T-cell (primary cell): ENCODE measurements around the gene ENTPD8. TPM values are rescaled to one million over a fixed set of nuclear protein-coding genes. Genes with fewer than 3 reads are reported as not detected.

Experiments
- ATAC-seq, 4 experiments: fragments of 200-7000 bp in 3 of 4; fragments of 150-1000 bp in 1 of 4; cut with Tn5 transposase; replicated peaks in 1 of 4; 1 replicate in 3 of 4; 2 replicates in 1 of 4; pipeline ENCODE4 v1.10.0; 2021; ENCODE audit warnings: moderate library complexity in 3 of 4, mild to moderate bottlenecking in 2 of 4, moderate number of reproducible peaks in 1 of 4
- CTCF ChIA-PET, 2 donors: fragments of 300-600 bp; sonication (Branson Sonifier 250); formaldehyde crosslinking; loops; one replicate each; lab custom pipeline; 2022; ENCODE audit warnings: antibody characterized with exemption in 2 of 2; lab: Charles Lee
- POLR2A ChIA-PET, 2 donors: fragments of 300-600 bp; sonication (Branson Sonifier 250); formaldehyde crosslinking; loops; one replicate each; lab custom pipeline; 2022; ENCODE audit warnings: antibody characterized with exemption in 2 of 2; lab: Charles Lee
- DNase-seq, 35 experiments: peaks; one replicate each; pipeline versions ENCODE4 v3.0.0 to v3.0.0-alpha.2; 2013 to 2023
- H3K27ac ChIP-seq: one replicate; pipeline ENCODE4 v1.5.1; 2013; ENCODE audit warnings: low read length
- H3K27me3 ChIP-seq, 2 experiments: replicated peaks in 1 of 2; 1 replicate in 1 of 2; 2 replicates in 1 of 2; pipeline versions ENCODE4 v1.6.1 to v1.7.0; 2013; ENCODE audit warnings: low read length in 1 of 2, mixed read lengths in 1 of 2; ENCODE audit not compliant: control insufficient read depth in 2 of 2, insufficient read depth in 2 of 2; ENCODE audit errors: extremely low read depth in 1 of 2
- H3K36me3 ChIP-seq, 2 donors: 1 replicate in 1 of 2; 2 replicates in 1 of 2; pipeline versions ENCODE4 v1.6.1 to v1.7.0; 2013; ENCODE audit warnings: low read length in 1 of 2; ENCODE audit not compliant: control insufficient read depth in 2 of 2, insufficient read depth in 1 of 2; ENCODE audit errors: extremely low read depth in 1 of 2
- H3K4me1 ChIP-seq, 2 experiments: 1 replicate in 1 of 2; 2 replicates in 1 of 2; pipeline versions ENCODE4 v1.6.1 to v1.7.0; 2013; ENCODE audit warnings: low read length in 2 of 2, mixed read lengths in 1 of 2; ENCODE audit not compliant: insufficient read depth in 2 of 2, control insufficient read depth in 1 of 2; ENCODE audit errors: extremely low read depth in 1 of 2
- H3K4me3 ChIP-seq, 2 donors: 1 replicate in 1 of 2; 2 replicates in 1 of 2; pipeline versions ENCODE4 v1.5.1 to v1.7.0; 2013; ENCODE audit warnings: mild to moderate bottlenecking in 2 of 2, low read length in 1 of 2, moderate library complexity in 1 of 2; ENCODE audit not compliant: control insufficient read depth in 1 of 2; ENCODE audit errors: extremely low read depth in 1 of 2
- H3K9me3 ChIP-seq: 2 replicates; pipeline ENCODE4 v1.7.0; 2013
- H3K27ac Mint-ChIP-seq, 2 donors: one replicate each; pipeline ENCODE4 v1.8.0; 2020 to 2021; ENCODE audit warnings: mild to moderate bottlenecking in 2 of 2, mixed read lengths in 2 of 2
- H3K27me3 Mint-ChIP-seq, 2 donors: one replicate each; pipeline ENCODE4 v1.8.0; 2021 to 2022; ENCODE audit warnings: mixed read lengths in 2 of 2
- H3K36me3 Mint-ChIP-seq: one replicate; pipeline ENCODE4 v1.8.0; 2021; ENCODE audit warnings: mixed read lengths
- H3K4me1 Mint-ChIP-seq, 3 donors: one replicate each; pipeline ENCODE4 v1.8.0; 2020 to 2022; ENCODE audit warnings: mixed read lengths in 3 of 3, mild to moderate bottlenecking in 1 of 3
- H3K4me3 Mint-ChIP-seq, 3 donors: one replicate each; pipeline ENCODE4 v1.8.0; 2020 to 2022; ENCODE audit warnings: mild to moderate bottlenecking in 3 of 3, mixed read lengths in 3 of 3, moderate library complexity in 3 of 3
- H3K9me3 Mint-ChIP-seq, 3 donors: one replicate each; pipeline ENCODE4 v1.8.0; 2020 to 2022; ENCODE audit warnings: mixed read lengths in 3 of 3
- WGBS: methylation state at CpG from one replicate; pipeline ENCODE4 v1.1.5; 2013; ENCODE audit warnings: missing lambda C conversion rate; ENCODE audit not compliant: insufficient coverage; 5-methylcytosine and 5-hydroxymethylcytosine counted together
- total RNA-seq, 35 experiments: library from RNA in 6 of 35; stranded (reverse) in 6 of 35; fragments of 120-200 nt in 1 of 35; gene quantifications; one replicate each; pipeline versions ENCODE4 v1.2.1 to v1.2.4 and lab custom pipeline; 2013 to 2026

The ENTPD8 gene
- total RNA-seq, 5 donors from 2014 or later (not counting 1 experiment from before 2014, with no cell fraction given) = not detected

GRCh38 chr9:137429546-137429890 is 11.6 kb downstream of the ENTPD8 start:
- Histone ChIP-seq H3K36me3 (no peaks in the 10 kb centered on the region), H3K4me3 (no peak overlapping the region), H3K27ac (no peak overlapping the region), H3K9me3 (no peaks in the 10 kb centered on the region), H3K4me1 (no peaks in the 10 kb centered on the region), H3K27me3 (peaks cover 0 to 4% of the 10 kb centered on the region in 2 experiments)
- Mint-ChIP-seq H3K27ac (no peak overlapping the region), H3K36me3 (no peaks in the 10 kb centered on the region), H3K4me1 (peaks cover 0 to 3% (median 2%) of the 10 kb centered on the region in 3 donors), H3K9me3 (no peaks in the 10 kb centered on the region), H3K27me3 (no peaks in the 10 kb centered on the region), H3K4me3 (no peak overlapping the region)
- no peak for DNase-seq
- 85% methylated on average over 4 of the region's 14 CpGs for WGBS
- POLR2A ChIA-PET = no interaction called here
- CTCF ChIA-PET = no interaction called here
- no peak for ATAC-seq

DNA sequence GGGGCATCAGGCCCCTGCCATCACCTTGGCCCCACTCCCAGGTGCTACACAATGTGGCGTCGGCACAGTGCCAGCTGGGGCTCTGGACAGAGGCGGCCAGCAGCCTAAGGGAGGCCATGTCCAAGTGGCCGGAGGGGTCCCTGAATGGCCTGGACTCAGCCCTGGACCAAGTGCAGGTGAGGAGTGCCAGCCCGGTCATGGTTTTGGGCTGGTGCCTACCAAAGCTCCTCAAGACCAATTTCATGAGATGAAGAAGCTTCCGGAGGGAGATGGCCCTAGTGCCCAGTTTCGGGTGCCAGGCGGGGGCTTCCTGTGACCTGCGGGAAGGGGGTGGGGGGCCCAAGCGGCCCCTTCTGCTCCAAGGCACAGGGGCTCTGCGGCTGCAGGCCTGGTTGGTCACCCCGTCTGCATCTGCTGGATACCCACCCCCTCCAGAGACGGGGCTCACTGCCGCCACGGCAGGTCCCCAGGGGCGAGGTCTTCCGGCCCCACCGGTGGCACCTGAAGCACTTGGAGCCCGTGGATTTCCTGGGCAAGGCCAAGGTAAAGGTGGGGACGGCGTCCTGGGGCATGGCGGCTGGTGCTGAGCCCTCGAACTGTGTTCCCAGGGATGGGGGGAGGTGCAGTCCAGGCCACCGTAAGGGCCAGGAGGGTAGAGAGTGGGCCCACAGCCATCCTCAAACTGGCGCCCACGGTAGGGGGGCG is 12.2 kb downstream of the ENTPD8 start:
- H3K9me3 Mint-ChIP-seq = no peaks in the 10 kb centered on the region
- no peak overlapping the region for H3K4me3 ChIP-seq
- no peaks in the 10 kb centered on the region for H3K27me3 Mint-ChIP-seq
- H3K36me3 Mint-ChIP-seq = no peaks in the 10 kb centered on the region
- H3K4me1 ChIP-seq = peaks cover 0 to 4% of the 10 kb centered on the region in 2 experiments
- 79% methylated on average over 26 of the region's 27 CpGs for WGBS
- no peak overlapping the region for H3K27ac ChIP-seq
- ChIA-PET CTCF (no interaction called here), POLR2A (interaction anchor here in 1 of 2 donors (0.5 kb wide), 1 partner anchor 162 kb away, joined by 6 read pairs; no protein-coding TSS in a partner anchor)
- ATAC-seq (no peak), DNase-seq (no peak)
- H3K27me3 ChIP-seq = peaks cover 0 to 2% of the 10 kb centered on the region in 2 experiments
- no peak overlapping the region for H3K4me3 Mint-ChIP-seq
- no peak overlapping the region for H3K27ac Mint-ChIP-seq
- peaks cover 0 to 7% (median 6%) of the 10 kb centered on the region in 3 donors for H3K4me1 Mint-ChIP-seq
- H3K9me3 ChIP-seq = no peaks in the 10 kb centered on the region
- no peaks in the 10 kb centered on the region for H3K36me3 ChIP-seq

GRCh38 chr9:137428311-137428630 is 12.9 kb downstream of the ENTPD8 start:
- Mint-ChIP-seq H3K27ac (no peak overlapping the region), H3K4me3 (no peak overlapping the region), H3K9me3 (no peaks in the 10 kb centered on the region), H3K36me3 (no peaks in the 10 kb centered on the region), H3K4me1 (peaks cover 0 to 7% (median 6%) of the 10 kb centered on the region in 3 donors), H3K27me3 (no peaks in the 10 kb centered on the region)
- no peak overlapping the region for H3K4me3 ChIP-seq
- no peak overlapping the region for H3K27ac ChIP-seq
- whole genome bisulfite sequencing = 82% methylated on average over 4 of the region's 6 CpGs
- peaks cover 0 to 8% of the 10 kb centered on the region in 2 experiments for H3K4me1 ChIP-seq
- CTCF ChIA-PET = no interaction called here
- no peaks in the 10 kb centered on the region for H3K36me3 ChIP-seq
- POLR2A ChIA-PET = no interaction called here
- DNase-seq (no peak), ATAC-seq (no peak)
- no peaks in the 10 kb centered on the region for H3K9me3 ChIP-seq
- peaks cover 0 to 2% of the 10 kb centered on the region in 2 experiments for H3K27me3 ChIP-seq

DNA sequence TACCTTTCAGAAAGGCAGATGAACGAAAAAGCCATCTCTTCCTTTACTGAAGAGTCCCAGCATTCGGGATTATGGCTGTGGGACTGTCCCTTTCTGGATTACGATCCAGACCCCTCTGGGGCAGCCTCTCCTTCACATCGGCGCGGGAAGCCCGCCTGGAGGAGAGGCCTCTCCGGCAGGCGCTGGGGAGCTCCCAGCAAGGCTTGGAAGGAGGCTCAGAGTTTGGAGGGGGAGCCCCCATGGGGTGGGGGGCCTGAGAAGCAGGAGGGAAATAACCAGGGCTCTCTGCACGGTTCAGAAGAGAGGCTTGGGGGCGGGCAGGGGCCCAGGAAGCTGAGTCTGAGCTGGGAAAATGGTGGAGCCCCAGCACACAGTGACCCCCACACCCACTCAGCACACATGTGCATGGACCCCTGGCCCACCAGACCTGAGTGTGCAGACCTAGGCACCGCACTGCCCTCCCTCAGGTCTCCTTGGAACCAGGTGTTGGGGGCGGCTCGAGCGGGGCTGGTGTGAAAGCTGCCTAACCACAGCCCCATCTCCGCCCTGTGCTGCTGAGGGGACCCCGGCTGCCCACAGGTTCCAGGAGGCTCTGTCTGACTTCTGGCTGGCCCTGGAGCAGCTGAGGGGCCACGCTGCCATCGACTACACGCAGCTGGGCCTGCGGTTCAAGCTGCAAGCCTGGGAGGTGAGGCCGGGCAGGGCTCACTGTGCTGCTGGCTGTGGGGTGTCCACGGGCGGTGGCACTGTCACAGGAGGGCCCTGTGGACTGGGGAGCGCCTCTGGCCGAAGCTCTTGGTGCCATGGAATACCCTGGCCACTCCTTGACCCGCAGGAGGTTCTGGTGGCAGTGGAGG is 13.5 kb downstream of the ENTPD8 start:
- Histone ChIP-seq H3K9me3 (no peaks in the 10 kb centered on the region), H3K27me3 (peaks cover 0 to 2% of the 10 kb centered on the region in 2 experiments), H3K4me1 (peaks cover 0 to 8% of the 10 kb centered on the region in 2 experiments), H3K4me3 (no peak overlapping the region), H3K36me3 (no peaks in the 10 kb centered on the region), H3K27ac (no peak overlapping the region)
- H3K27me3 Mint-ChIP-seq = no peaks in the 10 kb centered on the region
- peaks cover 0 to 7% (median 6%) of the 10 kb centered on the region in 3 donors for H3K4me1 Mint-ChIP-seq
- WGBS = 72% methylated on average over 21 of the region's 27 CpGs
- DNase-seq (no peak), ATAC-seq (no peak)
- H3K36me3 Mint-ChIP-seq = no peaks in the 10 kb centered on the region
- ChIA-PET CTCF (no interaction called here), POLR2A (no interaction called here)
- H3K27ac Mint-ChIP-seq = no peak overlapping the region
- no peak overlapping the region for H3K4me3 Mint-ChIP-seq
- no peaks in the 10 kb centered on the region for H3K9me3 Mint-ChIP-seq

GRCh38 chr9:137426018-137426681 is 15.0 kb downstream of the ENTPD8 start:
- no peaks in the 10 kb centered on the region for H3K36me3 ChIP-seq
- H3K27ac ChIP-seq = no peak overlapping the region
- DNase-seq (no peak), ATAC-seq (no peak)
- Mint-ChIP-seq H3K4me3 (no peak overlapping the region), H3K4me1 (peaks cover 0 to 18% (median 14%) of the 10 kb centered on the region in 3 donors), H3K27ac (no peak overlapping the region), H3K27me3 (no peaks in the 10 kb centered on the region), H3K9me3 (no peaks in the 10 kb centered on the region), H3K36me3 (no peaks in the 10 kb centered on the region)
- peaks cover 0 to 2% of the 10 kb centered on the region in 2 experiments for H3K27me3 ChIP-seq
- 92% methylated on average over 11 of the region's 18 CpGs for WGBS
- ChIA-PET CTCF (no interaction called here), POLR2A (no interaction called here)
- H3K9me3 ChIP-seq = no peaks in the 10 kb centered on the region
- no peak overlapping the region for H3K4me3 ChIP-seq
- H3K4me1 ChIP-seq = peaks cover 3 to 20% of the 10 kb centered on the region in 2 experiments
